ENCODE measurements around the gene SLC13A4.

SLC13A4 gene

GRCh38 chr7:135755351-135755753 lies 27.4 kb upstream of the SLC13A4 start:
- Histone ChIP-seq H3K36me3 (ENCODE audit: control insufficient read depth in 2 of 2, insufficient read depth in 1 of 2, low read length in 2 of 2) (no peaks in the 10 kb centered on the region), H3K9me3 (ENCODE audit: control insufficient read depth, insufficient read depth, low read depth, low read length) (no peaks in the 10 kb centered on the region), H3K27ac (ENCODE audit: extremely low read depth, low read depth, low read length) (no peak overlapping the region), H3K4me3 (ENCODE audit: low read depth, low read length) (no peak overlapping the region), H3K4me1 (ENCODE audit: control insufficient read depth, insufficient read depth, low read length) (no peaks in the 10 kb centered on the region)
- POLR2A ChIA-PET: no interaction called here
- CTCF ChIA-PET: interaction anchor here (0.9 kb wide), 1 partner anchor 10 kb away, joined by 3 read pairs; no protein-coding TSS in a partner anchor
- TF ChIP-seq ZNF530 (tag by site-specific recombination; IDR thresholded peaks at IDR 0.05; ENCODE audit: low read depth): no peak
- TF ChIP-seq GLI4 (tag by site-specific recombination; IDR thresholded peaks at IDR 0.05): no peak
- no peak for TF ChIP-seq ZNF362 (tag by site-specific recombination; IDR thresholded peaks at IDR 0.05)
- no peak for TF ChIP-seq SCRT2 (tag by site-specific recombination; IDR thresholded peaks at IDR 0.05)
- no peak for TF ChIP-seq ZNF155 (tag by site-specific recombination; IDR thresholded peaks at IDR 0.05)
- no peak for TF ChIP-seq ZNF707 (tag by site-specific recombination; IDR thresholded peaks at IDR 0.05)
- TF ChIP-seq ZNF121 (tag by site-specific recombination; IDR thresholded peaks at IDR 0.05): no peak
- TF ChIP-seq ZNF529 (tag by site-specific recombination; IDR thresholded peaks at IDR 0.05; ENCODE audit: insufficient replicate concordance): no peak
- TF ChIP-seq ZNF521 (tag by site-specific recombination; IDR thresholded peaks at IDR 0.05): no peak

- Histone ChIP-seq H3K4me3 (ENCODE audit: low read depth, low read length) (no peak overlapping the region), H3K27ac (ENCODE audit: extremely low read depth, low read depth, low read length) (no peak overlapping the region), H3K4me1 (ENCODE audit: control insufficient read depth, insufficient read depth, low read length) (no peaks in the 10 kb centered on the region), H3K9me3 (ENCODE audit: control insufficient read depth, insufficient read depth, low read depth, low read length) (no peaks in the 10 kb centered on the region), H3K36me3 (ENCODE audit: control insufficient read depth in 2 of 2, insufficient read depth in 1 of 2, low read length in 2 of 2) (no peaks in the 10 kb centered on the region)
- TF ChIP-seq EGR2 (tag by site-specific recombination; IDR thresholded peaks at IDR 0.05; ENCODE audit: low read depth): 0 out of 2 replicates have a peak, but pooled peaks have one; percentile 10
- TF ChIP-seq ZNF488 (tag by site-specific recombination; IDR thresholded peaks at IDR 0.05): no peak
- ChIA-PET POLR2A (no interaction called here), CTCF (no interaction called here)
These were observed 25.8 kb upstream of the SLC13A4 start for GRCh38 chr7:135753616-135754413.

GRCh38 chr7:135748770-135749169 lies 20.8 kb upstream of the SLC13A4 start, which contains the start of gene FAM180A:
TSS of gene FAM180A (minus strand) at chr7:135748813. CDS start at chr7:135748580, 233 bp downstream.
- no peaks in the 10 kb centered on the region for H3K36me3 ChIP-seq (ENCODE audit: control insufficient read depth in 2 of 2, insufficient read depth in 1 of 2, low read length in 2 of 2)
- ChIA-PET POLR2A (no interaction called here), CTCF (no interaction called here)
- H3K4me1 ChIP-seq (ENCODE audit: control insufficient read depth, insufficient read depth, low read length): no peaks in the 10 kb centered on the region
- H3K9me3 ChIP-seq (ENCODE audit: control insufficient read depth, insufficient read depth, low read depth, low read length): no peaks in the 10 kb centered on the region
- no peak within 1 kb of the TSS for H3K4me3 ChIP-seq (ENCODE audit: low read depth, low read length)
- no peak within 1 kb of the TSS for H3K27ac ChIP-seq (ENCODE audit: extremely low read depth, low read depth, low read length)
- TF ChIP-seq ZNF274 (IDR thresholded peaks at IDR 0.05; ENCODE audit: low read length): no peak
- no peak for TF ChIP-seq ZNF274 (tag by site-specific recombination; IDR thresholded peaks at IDR 0.05; ENCODE audit: borderline replicate concordance)
- no peak for TF ChIP-seq GLIS2 (tag by site-specific recombination; IDR thresholded peaks at IDR 0.05)
- no peak for TF ChIP-seq KLF17 (tag by site-specific recombination; IDR thresholded peaks at IDR 0.05)
- no peak for TF ChIP-seq ZNF223 (tag by site-specific recombination; IDR thresholded peaks at IDR 0.05)
- TF ChIP-seq GLI2 (tag by site-specific recombination; IDR thresholded peaks at IDR 0.05; ENCODE audit: borderline replicate concordance, low read depth): no peak
- no peak for TF ChIP-seq SALL2 (tag by site-specific recombination; IDR thresholded peaks at IDR 0.05; ENCODE audit: borderline replicate concordance)
- TF ChIP-seq SCRT1 (tag by site-specific recombination; IDR thresholded peaks at IDR 0.05; ENCODE audit: borderline replicate concordance): no peak
- TF ChIP-seq ZNF792 (tag by site-specific recombination; IDR thresholded peaks at IDR 0.05): no peak
- TF ChIP-seq SCRT2 (tag by site-specific recombination; IDR thresholded peaks at IDR 0.05): no peak
- TF ChIP-seq YY1 (tag by site-specific recombination; IDR thresholded peaks at IDR 0.05): no peak
- TF ChIP-seq INSM2 (tag by site-specific recombination; IDR thresholded peaks at IDR 0.05): no peak
- TF ChIP-seq ZFP41 (tag by site-specific recombination; IDR thresholded peaks at IDR 0.05; ENCODE audit: borderline replicate concordance): no peak
- no peak for TF ChIP-seq ZNF76 (tag by site-specific recombination; IDR thresholded peaks at IDR 0.05; ENCODE audit: borderline replicate concordance, low read depth)
